Stimulated activated CD8-positive, alpha-beta memory T cell treated with anti-CD3 and anti-CD28 coated beads, Interleukin-2, amount 100 ng/mL, for 1 hour (primary cell): ENCODE results near the gene TFF1.

ENCODE experiments used
- DNase-seq, 2 donors: peaks; one replicate each; pipeline ENCODE4 v3.0.0-alpha.2; 2020; ENCODE audit warnings: low read depth in 2 of 2

Gene TFF1

DNA sequence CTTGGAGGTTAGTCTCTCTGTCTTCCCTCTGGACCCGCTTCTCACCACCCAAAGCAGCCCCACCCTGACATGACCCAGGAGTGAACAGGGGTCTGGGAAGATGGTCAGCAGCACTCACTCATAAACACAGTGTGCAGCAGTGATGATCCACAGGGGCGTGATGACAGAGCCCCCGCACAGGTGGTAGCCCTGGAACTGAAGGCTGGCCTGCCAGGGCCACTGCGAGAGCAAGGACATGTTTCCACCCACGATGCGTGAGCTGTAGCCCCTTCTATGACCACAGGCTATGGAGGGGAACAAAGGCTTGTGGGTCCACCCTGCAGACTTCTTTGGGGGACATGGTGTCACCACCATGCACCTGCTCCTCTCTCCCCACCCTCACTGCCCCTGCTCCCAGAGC lies 16.6 kb upstream of the TFF1 start:
- DNase-seq: no peak

DNA sequence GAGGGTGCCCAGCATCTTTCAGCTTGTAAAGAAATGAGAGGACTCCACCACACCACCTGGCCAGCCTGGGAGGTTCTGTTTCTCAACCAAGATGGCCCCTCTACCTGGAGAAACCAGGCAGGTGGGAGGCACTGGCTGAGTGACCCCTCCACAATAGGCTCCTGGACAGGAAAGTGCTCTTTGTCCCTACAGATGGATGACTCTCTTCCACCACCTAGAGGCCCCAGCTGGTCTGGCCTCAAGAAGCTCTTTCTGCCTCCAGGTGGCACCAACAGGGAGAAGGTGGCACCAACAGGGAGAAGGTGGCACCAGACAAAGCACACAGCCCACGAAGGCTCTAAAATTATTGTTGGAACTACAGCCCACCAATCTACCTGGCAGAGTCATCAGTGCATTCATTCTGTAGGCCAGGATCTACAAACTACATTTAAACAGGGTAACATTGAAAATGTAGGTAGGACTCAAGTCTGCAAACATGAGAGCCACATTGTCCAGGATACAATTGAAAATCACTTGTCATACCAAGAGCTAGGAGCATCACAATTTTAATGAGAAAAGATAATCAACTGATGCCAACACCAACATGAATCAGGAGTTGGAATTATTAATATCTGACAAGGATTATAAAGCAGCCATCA lies 15.1 kb upstream of the TFF1 start:
- no peak for DNase-seq

- DNase-seq: no peak
These were observed 13.3 kb upstream of the TFF1 start for GRCh38 chr21:42379426-42380215.

DNA sequence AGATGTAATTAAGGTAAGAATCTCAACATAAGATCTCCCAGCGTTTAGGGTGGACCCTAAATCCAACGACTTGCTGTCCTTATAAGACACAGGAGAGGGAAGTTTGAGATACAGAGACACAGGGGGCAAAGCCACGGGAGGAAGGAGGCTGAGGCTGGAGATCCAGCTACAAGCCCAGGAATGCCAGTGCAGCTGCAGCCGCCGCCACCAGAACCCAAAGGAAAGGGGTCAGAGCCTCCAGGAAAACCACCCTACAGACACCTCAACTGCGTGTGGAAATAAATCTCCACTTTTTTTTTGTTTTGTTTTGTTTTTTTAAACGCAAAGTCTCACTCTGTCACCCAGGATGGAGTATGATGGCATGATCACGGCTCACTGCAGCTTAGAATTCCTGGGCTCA lies 12.1 kb upstream of the TFF1 start:
- no peak for DNase-seq

DNA sequence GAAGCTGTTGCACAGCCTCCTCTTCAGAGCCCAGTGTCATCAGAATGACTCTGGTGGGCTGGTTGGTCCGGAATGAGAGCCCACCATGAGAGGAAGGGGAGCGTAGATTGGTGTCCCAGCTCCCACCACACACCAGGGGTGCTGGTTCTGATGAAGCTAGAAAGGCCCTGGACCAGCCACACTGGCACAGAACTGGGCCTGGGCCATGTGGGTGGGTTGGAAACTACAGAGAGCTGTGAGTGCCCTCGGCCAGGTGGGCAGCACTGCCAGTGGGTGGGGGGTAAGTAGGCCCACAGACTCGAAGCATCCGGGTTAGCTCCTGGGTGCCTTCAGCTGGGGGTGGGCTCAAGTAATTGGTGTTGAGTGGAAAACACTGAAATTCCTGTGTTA lies 11.6 kb upstream of the TFF1 start:
- DNase-seq: no peak

GRCh38 chr21:42377211-42377950 lies 11.0 kb upstream of the TFF1 start:
- no peak for DNase-seq

- no peak for DNase-seq
These were observed 10.1 kb upstream of the TFF1 start for GRCh38 chr21:42376338-42376982.

DNA sequence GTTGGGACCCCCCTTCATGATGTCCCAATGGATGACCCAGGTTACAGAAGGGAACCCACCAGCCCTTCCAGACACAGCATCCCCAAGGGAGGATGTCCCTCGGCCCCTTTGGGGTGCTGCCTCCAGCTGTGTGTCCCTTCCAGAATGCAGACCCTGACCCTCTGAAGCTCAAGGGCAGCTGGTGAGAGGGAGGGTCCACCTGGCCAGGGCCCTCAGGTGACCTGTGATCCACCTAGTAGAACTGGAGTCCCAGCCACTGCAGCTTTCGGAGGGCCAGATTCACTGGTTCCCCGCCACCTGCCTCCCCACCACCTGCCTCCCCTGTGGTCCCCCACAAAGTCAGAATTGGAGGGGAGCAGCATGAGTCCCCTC lies 9.6 kb upstream of the TFF1 start:
- DNase-seq: no peak

GRCh38 chr21:42375506-42375905 lies 9.2 kb upstream of the TFF1 start:
- DNase-seq: no peak

- no peak for DNase-seq
These were observed 8.6 kb upstream of the TFF1 start for GRCh38 chr21:42374864-42375499.

- no peak for DNase-seq
These were observed 8.1 kb upstream of the TFF1 start for GRCh38 chr21:42374457-42374856.

DNA sequence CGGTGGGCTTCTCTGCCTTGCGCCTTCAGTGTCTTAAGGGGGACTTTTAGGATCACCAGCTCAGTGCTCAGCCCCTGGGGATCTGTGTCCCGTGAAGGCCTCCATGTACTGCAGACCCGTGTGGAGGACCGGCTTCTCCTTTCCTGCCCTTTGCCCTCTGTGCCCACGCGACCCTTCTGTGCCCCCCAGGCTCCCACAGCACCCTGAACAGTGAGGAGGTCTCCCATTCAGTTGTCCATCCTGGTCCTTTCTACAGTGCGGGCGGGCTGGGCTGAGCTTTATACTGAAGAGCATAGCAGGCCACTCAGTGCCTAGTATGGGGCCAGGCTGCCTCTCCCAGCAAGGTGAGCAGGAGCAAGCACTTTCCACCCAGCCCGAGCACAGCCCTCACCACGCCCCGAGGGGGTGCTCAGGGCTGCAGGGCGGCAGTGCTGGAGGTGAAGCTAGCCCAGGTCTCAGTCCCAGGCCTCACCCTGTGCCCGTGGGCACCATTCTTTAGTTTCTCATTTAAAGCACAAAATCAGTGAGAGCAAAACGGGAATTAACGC lies 7.6 kb upstream of the TFF1 start:
- no peak for DNase-seq

DNA sequence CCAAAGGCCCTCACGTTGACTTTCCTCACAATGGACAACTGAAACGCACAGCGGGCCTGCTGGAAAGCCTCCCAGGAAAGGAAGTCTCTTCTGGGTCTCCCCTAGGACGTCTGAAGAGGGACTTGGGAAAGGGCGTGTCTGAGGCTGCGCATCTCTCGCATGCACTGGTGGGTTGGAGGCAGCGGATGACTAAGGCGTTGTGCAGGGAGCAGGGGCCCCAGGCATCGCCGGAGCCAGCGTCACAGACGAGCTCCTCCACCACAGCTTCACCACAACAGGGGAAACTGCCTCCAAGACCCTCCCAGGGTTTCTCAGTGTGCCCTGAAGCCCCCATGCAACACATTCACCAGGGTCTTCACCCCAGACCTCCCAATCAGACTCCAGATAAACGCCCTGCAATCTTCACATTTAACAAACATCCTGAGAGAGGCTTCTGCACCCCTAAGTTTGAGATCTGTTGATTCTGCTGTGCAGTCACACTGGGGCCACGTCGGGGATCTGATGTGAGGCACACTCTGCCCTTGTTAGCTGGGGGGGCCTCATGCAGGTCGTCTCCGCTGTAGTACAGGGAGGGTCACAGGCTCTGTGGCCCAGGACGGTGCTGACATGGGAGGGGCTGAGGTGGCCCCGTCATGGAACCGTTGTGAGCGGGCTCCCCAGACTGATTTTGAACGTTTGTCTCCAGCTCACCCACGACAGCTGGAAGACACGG lies 7.0 kb upstream of the TFF1 start:
- DNase-seq: no peak

- DNase-seq: no peak
These were observed 4.7 kb upstream of the TFF1 start for GRCh38 chr21:42370894-42371654.

- no peak for DNase-seq
These were observed 3.5 kb upstream of the TFF1 start for GRCh38 chr21:42369821-42370220.

DNA sequence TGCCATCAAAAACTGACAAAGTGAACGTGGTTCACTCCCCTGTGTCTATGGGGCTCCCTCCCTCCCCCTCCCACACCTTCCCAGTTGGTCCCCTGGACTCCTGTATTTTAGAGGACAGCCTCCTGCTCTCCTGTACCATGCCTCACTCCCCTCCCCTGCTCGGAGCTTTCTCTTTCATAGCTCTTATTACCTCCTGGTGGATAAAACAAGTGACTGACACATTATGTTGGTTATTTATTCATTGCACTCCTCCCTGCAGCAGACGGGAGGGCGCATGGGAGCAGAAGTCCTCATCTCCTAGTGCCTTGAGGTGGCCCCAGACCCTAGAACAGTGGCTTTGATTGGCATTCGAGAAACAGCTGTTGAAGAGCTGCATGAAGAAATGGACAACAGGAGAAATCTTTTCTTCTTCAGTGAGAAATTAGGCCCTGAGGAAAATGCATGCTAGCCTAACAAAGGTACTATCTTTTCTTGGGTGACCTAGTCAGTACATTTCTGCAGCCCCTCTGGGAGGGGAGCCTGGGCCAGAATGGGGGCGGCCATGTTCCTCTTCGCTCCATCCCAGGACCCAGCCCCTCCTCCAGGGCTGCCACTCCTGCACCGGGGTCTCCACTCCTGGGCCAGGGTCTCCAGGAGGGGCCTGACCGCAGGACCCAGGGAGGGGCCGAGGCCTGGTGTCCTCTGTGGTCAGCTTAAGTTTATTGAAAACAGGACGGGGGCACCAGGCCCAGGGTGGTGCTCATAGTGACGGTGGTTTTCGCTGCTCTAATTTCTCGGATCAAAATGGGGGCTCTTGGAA lies 1.2 kb upstream of the TFF1 start:
- no peak for DNase-seq

DNA sequence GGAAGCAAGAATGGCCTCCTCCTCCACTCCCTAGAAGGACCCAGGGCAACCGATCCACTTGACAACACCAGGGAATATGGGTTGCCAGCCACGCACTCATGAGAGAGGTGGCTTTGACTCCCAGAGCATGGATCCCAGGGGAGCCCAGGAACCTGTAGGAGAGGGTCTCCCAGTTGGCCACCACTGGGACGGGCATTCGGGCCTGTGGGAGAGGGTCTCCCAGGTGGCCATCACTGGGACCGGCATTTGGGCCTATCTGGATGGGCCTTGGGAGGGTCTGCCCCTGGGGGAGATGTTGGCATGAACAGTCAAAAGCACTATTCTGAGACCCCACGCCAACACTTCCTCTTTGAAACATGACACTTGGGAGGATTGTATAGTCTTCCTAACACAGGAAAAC lies 565 bp downstream of the TFF1 start:
- no peak for DNase-seq

GRCh38 chr21:42364304-42364865 lies 1.9 kb downstream of the TFF1 start:
- no peak for DNase-seq

GRCh38 chr21:42363312-42363711 lies 3.0 kb downstream of the TFF1 start:
- no peak for DNase-seq
